DND-41 (cell line): ENCODE measurements around the gene RPIA.
"Not testable (repeated sequence)": the region's sequence is repeated elsewhere in the genome, so short reads cannot be mapped to it uniquely, and the experiment has no call there.

Experiments used
- CTCF ChIP-seq: IDR thresholded peaks from 2 replicates; pipeline ENCODE4 v1.5.1; 2012; ENCODE audit warnings: borderline replicate concordance, low read length, moderate library complexity, mild to moderate bottlenecking; ENCODE audit not compliant: poor library complexity, severe bottlenecking; ENCODE audit errors: extremely low read depth
- EZH2 ChIP-seq: IDR thresholded peaks from 3 replicates; pipeline ENCODE4 v1.6.1; 2012; ENCODE audit warnings: borderline replicate concordance, low read depth, mild to moderate bottlenecking, moderate library complexity, low read length, inconsistent platforms; ENCODE audit not compliant: severe bottlenecking

DNA sequence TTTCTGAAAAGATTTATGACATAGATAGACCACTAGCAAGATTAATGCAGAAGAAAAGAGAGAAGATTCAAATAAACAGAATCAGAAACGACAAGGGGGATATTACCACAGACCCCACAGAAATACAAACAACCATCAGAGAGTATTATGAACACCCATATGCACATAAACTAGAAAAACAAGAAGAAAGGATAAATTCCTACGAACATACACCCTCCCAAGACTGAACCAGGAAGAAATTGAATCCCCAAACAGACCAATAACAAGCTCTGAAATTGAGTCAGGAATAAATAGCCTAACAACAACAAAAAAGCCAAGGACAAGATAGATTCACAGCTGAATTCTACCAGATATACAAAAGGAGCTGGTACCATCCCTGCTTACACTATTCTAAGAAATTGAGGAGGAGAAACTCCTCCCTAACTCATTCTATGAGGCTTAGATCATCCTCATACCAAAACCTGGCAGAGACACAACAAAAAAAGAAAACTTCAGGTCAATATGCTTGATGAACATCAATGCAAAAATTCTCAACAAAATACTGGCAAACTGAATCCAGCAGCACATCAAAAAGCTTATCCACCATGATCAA lies 46.1 kb upstream of the RPIA start:
- not testable (repeated sequence) for TF ChIP-seq CTCF, EZH2
